Astrocyte of the spinal cord (primary cell): Measurements from ENCODE around the gene C22orf31.

Experiments
- DNase-seq: peaks from one replicate; pipeline ENCODE4 v3.0.0; 2011; ENCODE audit warnings: low read depth, low spot score
- H3K4me3 ChIP-seq: 2 replicates; pipeline ENCODE4 v1.5.1; 2011; ENCODE audit warnings: low read depth, mild to moderate bottlenecking, low read length, moderate library complexity
- in situ Hi-C: cut with HindIII; loops from 2 replicates; pipeline ENCODE4 v1.10.0; 2017; ENCODE audit warnings: low sequenced_read_pairs
- TF ChIP-seq, protein P1 (sequence below): IDR thresholded peaks from 2 replicates; pipeline ENCODE4 v1.5.1; 2012; ENCODE audit warnings: low read depth, mild to moderate bottlenecking, low read length, inconsistent platforms

The C22orf31 gene

DNA sequence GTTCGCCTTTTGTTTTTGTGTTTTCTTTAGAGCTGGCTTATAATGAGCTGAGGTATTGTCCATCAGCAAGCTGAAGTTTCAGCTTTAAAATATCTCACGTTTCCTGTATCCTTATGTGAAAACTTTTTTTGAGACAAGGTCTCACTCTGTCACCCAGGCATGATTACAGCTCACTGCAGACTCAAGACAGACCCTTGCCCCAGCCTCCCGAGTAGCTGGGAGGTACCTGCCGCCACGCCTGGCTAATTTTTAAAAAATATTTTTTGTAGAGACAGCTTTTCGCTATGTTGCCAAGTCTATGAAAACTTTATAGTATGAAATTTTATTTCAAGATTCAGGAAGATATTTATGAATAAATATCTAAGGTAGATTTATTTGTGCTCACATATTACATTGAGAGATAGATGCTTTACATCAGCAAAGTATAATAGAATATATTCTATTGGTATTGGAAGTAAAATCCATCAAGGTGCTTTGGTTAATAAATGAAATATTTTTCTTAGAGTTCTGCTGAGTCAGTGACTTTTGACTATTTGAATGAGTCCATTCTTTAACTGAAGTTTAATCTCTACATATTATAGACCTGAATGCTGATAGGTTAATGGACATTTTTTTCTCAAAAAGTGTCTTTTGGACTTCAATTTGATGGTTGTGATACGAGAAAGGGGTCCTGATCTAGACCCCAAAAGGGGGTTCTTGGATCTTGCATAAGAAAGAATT is 21.4 kb upstream of the C22orf31 start:
- in situ Hi-C loops = no loop called here
- TF ChIP-seq, protein P1, sequence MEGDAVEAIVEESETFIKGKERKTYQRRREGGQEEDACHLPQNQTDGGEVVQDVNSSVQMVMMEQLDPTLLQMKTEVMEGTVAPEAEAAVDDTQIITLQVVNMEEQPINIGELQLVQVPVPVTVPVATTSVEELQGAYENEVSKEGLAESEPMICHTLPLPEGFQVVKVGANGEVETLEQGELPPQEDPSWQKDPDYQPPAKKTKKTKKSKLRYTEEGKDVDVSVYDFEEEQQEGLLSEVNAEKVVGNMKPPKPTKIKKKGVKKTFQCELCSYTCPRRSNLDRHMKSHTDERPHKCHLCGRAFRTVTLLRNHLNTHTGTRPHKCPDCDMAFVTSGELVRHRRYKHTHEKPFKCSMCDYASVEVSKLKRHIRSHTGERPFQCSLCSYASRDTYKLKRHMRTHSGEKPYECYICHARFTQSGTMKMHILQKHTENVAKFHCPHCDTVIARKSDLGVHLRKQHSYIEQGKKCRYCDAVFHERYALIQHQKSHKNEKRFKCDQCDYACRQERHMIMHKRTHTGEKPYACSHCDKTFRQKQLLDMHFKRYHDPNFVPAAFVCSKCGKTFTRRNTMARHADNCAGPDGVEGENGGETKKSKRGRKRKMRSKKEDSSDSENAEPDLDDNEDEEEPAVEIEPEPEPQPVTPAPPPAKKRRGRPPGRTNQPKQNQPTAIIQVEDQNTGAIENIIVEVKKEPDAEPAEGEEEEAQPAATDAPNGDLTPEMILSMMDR = no peak
- H3K4me3 ChIP-seq = no peak overlapping the region
- DNase-seq = no peak

DNA sequence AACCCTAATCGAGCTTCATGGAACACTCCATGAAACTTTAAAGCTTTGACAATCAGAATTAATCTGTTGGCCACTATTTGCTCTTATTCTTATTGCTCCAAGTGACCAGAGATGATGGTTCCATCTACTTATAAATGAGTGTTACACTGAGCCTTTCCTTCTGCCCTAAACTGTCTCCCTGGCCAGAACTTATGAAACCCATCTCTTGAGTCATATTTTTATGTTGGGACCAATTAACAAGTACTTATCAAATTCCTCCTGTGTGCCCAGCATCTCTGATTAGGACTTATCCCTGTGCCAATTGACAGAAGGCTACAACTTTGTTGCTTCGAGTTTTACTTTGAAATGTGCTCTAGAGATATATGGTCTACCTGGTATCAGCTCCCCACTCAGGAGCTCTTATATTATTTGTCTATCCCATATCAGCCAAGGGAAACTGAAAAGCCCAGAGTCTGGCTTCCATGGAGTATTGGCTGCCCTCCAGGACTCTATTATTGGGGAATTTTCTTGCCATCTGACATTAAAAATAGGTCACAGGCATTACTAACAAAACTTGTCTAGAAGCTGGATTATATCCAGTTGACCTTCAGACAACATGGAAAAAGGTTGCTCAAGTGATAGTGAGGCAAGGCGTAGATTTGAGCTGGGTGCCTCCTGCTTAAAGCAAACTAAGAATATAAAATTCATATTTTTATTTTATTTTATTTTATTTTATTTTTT is 20.0 kb upstream of the C22orf31 start:
- TF ChIP-seq, protein P1 = no peak
- no peak for DNase-seq
- H3K4me3 ChIP-seq = no peak overlapping the region
- in situ Hi-C loops = no loop called here

DNA sequence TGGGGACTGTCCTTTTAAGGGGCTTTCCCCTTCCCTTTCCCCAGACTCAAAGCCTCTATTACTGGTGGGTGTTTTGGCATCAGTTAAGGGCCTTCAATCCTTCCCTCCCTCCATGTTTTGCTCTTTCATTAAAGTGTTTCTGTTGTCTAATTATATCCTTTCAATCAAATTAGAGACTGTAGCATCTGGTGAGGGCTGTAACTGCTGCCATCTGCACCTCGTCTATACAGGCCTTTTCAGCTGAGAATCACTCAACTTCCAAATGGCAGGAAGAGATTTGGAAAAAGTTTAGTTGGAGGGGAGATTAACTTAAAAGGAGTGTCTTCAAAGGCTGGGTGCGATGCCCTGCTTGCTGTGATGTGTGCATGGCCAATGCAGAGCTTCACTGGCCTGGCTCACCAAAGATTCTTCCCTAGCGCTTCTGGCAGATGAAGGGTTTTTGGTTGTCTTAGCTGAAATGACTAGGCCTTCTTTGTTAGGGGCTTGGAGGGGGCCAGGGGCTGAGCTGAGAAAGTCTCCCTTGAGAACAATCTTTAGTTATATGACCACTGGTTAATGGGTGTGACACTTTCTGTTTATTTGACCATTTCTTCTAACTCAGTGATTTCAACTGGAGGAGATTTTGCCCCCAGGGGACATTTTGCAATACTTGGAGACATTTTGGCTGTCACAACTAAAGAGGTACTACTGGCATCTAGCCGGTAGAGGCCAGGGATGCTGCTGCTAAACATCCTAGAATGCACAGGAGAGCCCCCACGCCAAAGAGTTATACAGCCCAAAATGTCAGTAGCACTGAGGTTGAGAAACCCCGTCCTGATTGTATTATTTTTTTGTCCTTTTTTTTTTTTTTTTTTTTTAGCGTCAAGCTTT is 18.7 kb upstream of the C22orf31 start:
- DNase-seq = no peak
- in situ Hi-C loops = no loop called here
- H3K4me3 ChIP-seq = no peak overlapping the region

DNA sequence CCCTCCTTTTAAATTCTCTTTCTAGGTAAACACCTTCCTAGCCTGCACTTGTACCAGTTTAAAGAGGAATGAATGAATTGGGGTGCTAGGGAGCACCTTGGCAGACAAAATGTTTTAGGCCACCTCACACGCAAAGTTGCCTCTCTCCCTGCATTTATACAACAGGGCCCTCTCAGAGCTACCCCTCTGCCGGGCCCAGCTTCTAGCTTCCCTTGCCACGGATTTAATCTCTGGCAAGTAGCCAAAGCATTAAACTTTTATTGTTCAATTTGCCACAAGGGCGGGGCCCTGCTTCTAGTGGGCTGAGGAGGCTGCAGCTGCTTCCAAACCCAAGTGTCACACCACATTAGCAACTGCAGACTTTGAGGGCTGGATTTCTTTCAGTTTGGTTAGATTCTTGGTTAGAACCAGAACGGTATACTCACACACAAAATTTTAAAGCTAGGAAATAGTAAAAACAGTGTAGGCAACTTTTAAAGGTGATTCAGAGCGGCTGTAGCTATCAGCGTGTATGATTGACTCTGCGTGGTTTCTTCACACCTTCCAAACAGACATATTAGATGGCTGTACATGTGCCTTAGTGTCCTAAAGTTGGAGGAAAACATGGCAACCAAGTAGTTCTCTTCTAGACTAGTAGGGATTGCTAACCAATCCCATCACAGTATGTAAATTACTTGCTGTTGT is 17.7 kb upstream of the C22orf31 start:
- DNase-seq = peak; percentile 36
- in situ Hi-C loops = no loop called here
- H3K4me3 ChIP-seq = no peak overlapping the region
- TF ChIP-seq, protein P1 = no peak

More for the DNA sequence above, 18.7 kb upstream of the C22orf31 start:
- TF ChIP-seq, protein P1 = no peak

DNA sequence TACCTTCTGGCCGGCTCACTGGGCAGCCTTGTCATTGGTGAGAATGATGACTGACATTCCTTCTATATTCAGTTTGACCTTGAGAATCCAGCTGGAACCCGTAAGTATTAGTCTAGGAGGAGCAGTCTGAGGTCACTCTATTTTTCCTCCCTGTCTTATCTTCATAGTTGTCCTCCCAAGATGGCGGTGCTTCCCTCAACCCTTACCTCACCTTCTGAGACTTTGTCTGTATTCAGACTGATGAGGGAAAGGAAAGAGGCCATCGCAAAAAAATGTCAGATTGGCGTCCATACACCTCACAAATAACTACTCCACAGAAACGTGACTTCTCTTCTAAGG is 17.2 kb upstream of the C22orf31 start:
- in situ Hi-C loops = no loop called here
- TF ChIP-seq, protein P1 = no peak
- DNase-seq = no peak

More for the DNA sequence above, 17.2 kb upstream of the C22orf31 start:
- H3K4me3 ChIP-seq = no peak overlapping the region
